ENCODE data around the gene KLHDC2.
"Not testable (repeated sequence)": the region's sequence is repeated elsewhere in the genome, so short reads cannot be mapped to it uniquely, and the experiment has no call there.

DNA sequence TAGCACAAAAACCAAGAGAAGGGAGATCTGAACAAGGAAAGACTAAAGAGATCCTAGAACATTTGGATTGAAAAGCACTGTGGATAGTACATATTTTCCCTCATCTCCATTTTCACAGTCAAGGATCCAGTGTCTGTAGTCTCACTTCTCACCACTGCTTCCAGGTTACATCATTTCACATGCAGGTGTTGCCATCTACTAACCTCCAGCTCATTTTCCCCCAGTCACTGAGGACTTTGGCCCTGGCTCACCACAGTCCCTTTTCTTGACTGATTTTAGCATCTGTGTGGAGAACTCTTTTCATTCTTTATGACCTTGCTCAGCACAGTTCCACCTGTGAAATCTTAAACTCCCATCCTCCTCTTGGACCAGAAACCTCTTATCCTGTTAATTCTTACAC is 21.5 kb upstream of the KLHDC2 start:
- not testable (repeated sequence) for TF ChIP-seq POLR2A (IDR thresholded peaks at IDR 0.05)
- TF ChIP-seq, protein P1, sequence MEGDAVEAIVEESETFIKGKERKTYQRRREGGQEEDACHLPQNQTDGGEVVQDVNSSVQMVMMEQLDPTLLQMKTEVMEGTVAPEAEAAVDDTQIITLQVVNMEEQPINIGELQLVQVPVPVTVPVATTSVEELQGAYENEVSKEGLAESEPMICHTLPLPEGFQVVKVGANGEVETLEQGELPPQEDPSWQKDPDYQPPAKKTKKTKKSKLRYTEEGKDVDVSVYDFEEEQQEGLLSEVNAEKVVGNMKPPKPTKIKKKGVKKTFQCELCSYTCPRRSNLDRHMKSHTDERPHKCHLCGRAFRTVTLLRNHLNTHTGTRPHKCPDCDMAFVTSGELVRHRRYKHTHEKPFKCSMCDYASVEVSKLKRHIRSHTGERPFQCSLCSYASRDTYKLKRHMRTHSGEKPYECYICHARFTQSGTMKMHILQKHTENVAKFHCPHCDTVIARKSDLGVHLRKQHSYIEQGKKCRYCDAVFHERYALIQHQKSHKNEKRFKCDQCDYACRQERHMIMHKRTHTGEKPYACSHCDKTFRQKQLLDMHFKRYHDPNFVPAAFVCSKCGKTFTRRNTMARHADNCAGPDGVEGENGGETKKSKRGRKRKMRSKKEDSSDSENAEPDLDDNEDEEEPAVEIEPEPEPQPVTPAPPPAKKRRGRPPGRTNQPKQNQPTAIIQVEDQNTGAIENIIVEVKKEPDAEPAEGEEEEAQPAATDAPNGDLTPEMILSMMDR (IDR thresholded peaks at IDR 0.05), result not testable (repeated sequence)
